GM21717 (cell line): ENCODE results near the gene ACTN3.
A peak's percentile ranks its signal among the peaks of the same experiment; 100 is the strongest.
"Not testable (repeated sequence)": the region's sequence is repeated elsewhere in the genome, so short reads cannot be mapped to it uniquely, and the experiment has no call there.

Source experiments
- ATAC-seq: cut with Tn5 transposase; IDR thresholded peaks from one replicate; pipeline ENCODE4 v1.9.1; 2021; ENCODE audit warnings: mild to moderate bottlenecking, moderate library complexity; ENCODE audit not compliant: unreplicated experiment

The ACTN3 gene

DNA sequence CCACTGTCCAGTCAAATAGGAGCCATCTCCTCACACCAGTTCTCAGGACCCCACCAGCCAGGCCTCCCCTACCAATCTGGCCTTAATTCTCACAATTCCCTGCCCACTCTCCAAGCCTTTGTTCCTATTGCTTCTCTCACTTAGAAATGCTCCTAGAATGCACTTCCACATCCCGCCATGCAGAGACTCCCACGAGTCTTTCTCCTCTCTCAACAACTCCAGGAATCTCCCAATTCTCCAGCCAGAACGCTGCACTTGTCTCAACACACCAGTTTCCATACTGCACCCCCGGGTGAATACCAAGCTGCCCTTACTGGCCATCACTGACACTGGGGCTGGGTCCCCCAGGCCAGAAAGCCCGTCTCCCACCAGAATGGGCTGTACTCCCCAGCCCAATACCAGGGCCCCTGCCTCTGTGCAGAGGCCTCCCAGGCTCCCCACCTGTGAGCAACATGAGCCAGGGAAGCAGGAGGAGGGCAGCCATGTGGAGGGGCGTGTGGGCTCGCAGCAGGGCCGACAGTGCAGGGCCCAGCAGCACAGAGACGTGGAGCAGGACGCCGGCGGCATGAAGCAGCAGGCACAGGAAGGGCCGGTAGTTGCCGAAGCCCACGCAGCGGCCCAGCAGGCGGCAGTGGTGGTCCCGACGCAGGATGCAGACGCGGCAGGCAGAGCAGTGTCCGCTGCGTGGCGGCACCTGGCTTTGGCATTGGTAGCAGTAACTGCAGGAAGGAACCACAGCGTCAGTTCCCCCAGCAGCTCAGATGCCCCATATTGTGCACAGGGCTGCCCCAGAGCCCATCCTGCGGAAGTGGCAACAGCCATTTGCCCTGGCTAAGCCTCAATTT is 3.2 kb upstream of the ACTN3 start:
- no peak for ATAC-seq

- not testable (repeated sequence) for ATAC-seq
Observed at GRCh38 chr11:66544952-66545351, 1.8 kb upstream of the ACTN3 start.

GRCh38 chr11:66545701-66546367 is 869 bp upstream of the ACTN3 start, which contains the start of gene ZDHHC24:
ZDHHC24 (minus strand) TSS chr11:66546048; CDS start chr11:66546003, 45 bp downstream.
- ATAC-seq, result peak; percentile 77

- ATAC-seq, result no peak
Observed at GRCh38 chr11:66546966-66547661, 411 bp downstream of the ACTN3 start.

GRCh38 chr11:66547662-66548009 is 933 bp downstream of the ACTN3 start:
- ATAC-seq, result no peak

DNA sequence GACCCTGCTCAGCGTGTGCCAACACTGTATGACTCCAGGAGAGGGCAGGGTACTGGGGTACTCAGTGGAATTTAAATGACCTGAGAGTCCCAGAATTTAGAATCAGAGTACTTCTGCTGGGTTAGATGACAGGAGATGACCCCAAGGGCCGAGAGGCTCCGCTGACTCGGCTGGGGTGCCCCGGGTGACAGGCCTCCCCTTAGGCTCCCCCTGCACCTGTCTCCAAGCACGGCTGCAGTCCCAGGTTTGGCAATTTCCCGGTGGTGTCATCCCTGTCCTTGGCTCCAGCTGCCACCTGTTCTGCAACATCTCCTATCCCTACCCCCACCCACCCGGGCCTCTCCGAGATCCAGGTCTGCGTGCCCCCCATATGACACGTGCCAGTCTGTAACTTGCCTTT is 1.3 kb downstream of the ACTN3 start:
- ATAC-seq, result no peak

- no peak for ATAC-seq
Observed at GRCh38 chr11:66548774-66549630, 2.3 kb downstream of the ACTN3 start.

GRCh38 chr11:66549696-66550095 is 3.0 kb downstream of the ACTN3 start:
- ATAC-seq, result no peak

- ATAC-seq, result no peak
Observed at GRCh38 chr11:66550887-66551286, 4.2 kb downstream of the ACTN3 start.

GRCh38 chr11:66554602-66555001 is 7.9 kb downstream of the ACTN3 start:
- ATAC-seq, result no peak

- no peak for ATAC-seq
Observed at GRCh38 chr11:66555416-66555815, 8.7 kb downstream of the ACTN3 start.

DNA sequence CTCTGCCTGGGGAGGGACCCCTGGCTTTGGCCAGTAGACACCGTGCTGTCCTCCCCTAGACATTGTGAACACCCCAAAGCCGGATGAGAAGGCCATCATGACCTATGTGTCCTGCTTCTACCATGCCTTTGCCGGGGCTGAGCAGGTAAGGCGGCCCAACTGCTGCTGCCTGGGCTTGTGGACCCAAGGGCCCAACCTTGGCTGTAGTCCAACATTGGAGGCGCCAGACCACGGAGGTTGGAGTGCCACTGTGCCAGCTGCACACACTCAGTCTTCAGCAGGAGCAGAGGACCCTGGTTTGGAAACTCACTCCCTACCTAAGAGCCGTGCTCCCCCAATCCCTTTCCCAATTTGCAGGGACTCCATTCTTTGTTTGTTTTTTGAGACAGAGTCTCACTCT is 9.4 kb downstream of the ACTN3 start:
- ATAC-seq, result no peak

- ATAC-seq, result no peak
Observed at GRCh38 chr11:66557733-66558326, 11.1 kb downstream of the ACTN3 start.

DNA sequence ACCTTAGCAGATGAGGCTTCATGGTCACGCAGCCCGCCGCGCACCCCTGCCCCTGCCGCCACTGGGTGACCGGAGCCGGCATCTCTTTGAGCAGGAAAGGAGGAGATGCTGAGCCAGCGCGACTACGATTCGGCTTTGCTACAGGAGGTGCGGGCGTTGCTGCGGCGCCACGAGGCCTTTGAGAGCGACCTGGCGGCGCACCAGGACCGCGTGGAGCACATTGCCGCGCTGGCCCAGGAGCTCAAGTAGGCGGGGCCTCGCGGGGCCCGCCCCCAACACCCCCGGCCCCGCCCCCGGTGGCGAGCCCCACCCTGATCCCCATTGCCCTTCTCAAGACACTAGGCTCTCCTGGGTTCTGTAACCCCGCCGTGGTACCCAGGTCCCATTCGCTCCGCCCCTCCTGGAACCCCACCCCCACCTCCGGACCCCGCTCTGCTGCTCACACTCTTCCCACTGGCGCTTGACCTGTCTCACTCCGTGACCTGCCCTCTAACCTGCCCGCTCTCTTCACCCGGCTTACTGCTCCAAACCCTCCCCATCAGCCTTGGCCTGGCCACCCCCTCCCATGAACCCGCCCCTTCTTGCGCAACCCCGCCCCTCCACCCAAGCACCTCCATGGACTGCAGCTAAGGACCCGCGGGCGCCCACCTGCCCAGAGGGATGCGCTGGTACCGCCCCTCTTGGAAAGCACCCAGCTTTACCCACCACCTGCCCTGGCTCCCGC is 12.6 kb downstream of the ACTN3 start:
- ATAC-seq, result no peak

GRCh38 chr11:66559866-66560676 is 13.4 kb downstream of the ACTN3 start:
- ATAC-seq, result no peak

- no peak for ATAC-seq
Observed at GRCh38 chr11:66561178-66561974, 14.7 kb downstream of the ACTN3 start.

DNA sequence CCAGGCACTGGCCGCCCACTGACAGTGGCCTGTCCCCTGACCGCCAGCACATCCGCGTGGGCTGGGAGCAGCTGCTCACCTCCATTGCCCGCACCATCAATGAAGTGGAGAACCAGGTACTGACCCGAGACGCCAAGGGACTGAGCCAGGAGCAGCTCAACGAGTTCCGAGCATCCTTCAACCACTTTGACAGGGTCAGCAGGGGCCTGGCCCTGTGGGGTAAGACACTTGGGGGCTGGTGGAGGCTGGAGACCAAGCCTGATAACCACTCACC is 15.2 kb downstream of the ACTN3 start:
- ATAC-seq, result no peak

GRCh38 chr11:66562275-66562674 is 15.6 kb downstream of the ACTN3 start:
- ATAC-seq, result no peak
